Stimulated activated naive CD4-positive, alpha-beta T cell treated with Interleukin-2 at 50 U/mL for 16 hours (primary cell): ENCODE measurements around the gene TSPAN31.

ENCODE experiments used
- DNase-seq: peaks from one replicate; lab custom pipeline; 2025; lab: John Stamatoyannopoulos, UW

Gene TSPAN31

GRCh38 chr12:57735952-57736740 is 8.7 kb upstream of the TSPAN31 start:
- no peak for DNase-seq

DNA sequence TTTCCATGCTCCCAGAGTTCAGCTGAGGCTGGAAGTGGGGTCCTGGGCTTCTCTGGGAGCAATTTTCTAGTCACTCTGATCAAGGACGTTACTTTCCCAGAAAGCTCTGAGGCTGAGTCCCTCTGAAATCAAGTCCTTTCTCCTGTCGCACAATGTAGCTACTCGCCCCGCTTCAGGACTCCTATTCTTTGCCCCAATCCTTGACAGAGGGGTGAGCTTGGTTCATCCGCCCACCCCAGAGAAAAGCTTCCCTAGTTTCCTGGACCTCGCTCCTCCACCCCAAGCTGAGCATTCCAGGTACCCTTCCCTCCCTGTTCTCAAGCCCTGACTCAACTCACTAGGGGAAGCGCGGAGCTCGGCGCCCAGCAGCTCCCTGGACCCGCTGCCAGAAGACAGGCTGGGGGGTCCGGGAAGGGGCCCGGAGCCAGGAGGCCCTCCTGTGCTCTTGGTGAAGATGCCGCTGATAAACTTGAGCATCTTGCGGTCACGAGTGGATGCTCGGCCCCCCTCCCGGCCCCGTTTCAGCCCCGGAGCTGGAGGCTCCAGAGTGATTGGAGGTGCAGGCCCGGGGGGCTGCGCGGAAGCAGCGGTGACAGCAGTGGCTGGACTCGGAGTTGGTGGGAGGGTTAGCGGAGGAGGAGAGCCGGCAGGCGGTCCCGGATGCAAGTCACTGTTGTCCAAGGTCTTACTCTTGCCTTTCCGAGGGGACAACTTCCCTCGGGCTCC is 7.9 kb upstream of the TSPAN31 start:
- no peak for DNase-seq

GRCh38 chr12:57737467-57738460 is 7.1 kb upstream of the TSPAN31 start:
- DNase-seq = no peak

- no peak for DNase-seq
Measured at GRCh38 chr12:57738661-57739237, 6.1 kb upstream of the TSPAN31 start, which contains the start of gene AGAP2. AGAP2 (minus strand) TSS chr12:57738742; CDS start chr12:57738246, 496 bp downstream.

- no peak for DNase-seq
Measured at GRCh38 chr12:57739387-57739786, 5.5 kb upstream of the TSPAN31 start.

GRCh38 chr12:57739914-57740538 is 4.8 kb upstream of the TSPAN31 start:
- DNase-seq = no peak

GRCh38 chr12:57740656-57741412 is 4.0 kb upstream of the TSPAN31 start:
- DNase-seq = peak; percentile 69

DNA sequence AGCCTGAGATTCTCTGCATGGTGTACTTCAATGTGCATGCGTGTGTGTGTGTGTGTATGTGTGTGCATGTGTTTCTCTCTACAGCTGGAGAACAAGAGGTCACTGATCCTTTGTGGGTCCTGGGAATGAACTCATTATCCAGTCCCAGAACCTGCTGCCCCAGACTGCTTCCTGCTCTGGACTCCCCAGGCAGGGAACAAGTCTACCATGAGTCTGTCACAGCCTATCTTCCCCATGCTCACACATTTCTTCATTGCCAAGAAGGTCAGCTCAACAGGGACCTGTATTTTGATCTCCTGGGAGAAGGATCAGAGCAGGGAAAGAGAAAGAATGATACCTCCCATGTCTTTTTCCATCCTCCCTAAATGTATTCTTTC is 3.4 kb upstream of the TSPAN31 start:
- no peak for DNase-seq

DNA sequence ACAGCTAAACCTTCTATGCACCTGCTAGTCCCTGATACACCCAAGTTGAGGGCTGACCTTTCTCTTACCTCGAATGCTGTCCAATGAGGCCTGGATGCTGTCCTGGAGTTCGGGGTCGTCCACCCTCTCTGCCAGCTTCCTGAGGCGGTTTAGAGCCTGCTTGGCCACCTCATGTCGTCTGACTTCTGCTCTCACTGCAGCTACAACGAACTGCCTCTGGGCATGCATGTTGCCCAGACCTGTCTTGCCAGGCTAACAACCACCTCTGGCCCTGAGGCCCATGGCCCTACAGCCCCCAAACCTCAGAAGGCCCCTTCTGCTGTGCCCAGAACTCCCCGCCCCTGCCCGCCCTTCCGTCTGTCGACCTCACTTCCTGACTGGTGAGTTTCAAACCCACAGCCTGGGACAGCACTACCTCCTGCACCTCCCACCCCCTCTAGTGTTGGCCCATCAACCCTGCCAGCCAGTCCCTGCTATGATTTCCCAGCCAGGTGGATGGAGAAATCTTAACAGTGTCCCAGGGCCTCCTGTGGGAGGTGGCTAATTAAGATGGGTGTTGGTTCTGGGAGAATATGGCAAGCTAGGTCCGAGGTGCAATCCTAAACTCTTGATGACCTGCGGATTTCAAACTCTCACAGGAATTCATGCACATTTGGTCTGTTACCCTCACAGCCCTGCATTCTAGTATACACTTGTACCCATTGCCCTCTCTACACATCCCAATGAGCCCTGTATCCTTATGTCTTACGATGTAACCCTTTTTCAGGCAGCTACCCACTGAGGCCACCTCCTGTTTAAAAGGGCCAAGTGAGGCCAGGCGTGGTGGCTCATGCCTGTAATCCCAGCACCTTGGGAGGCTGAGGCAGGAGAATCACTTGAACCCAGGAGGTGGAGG is 2.7 kb upstream of the TSPAN31 start:
- DNase-seq = peak; percentile 79

- DNase-seq = no peak
Measured at GRCh38 chr12:57743769-57744168, 1.1 kb upstream of the TSPAN31 start.

- DNase-seq = peak; percentile 67
Measured at GRCh38 chr12:57744194-57744776, 554 bp upstream of the TSPAN31 start.

- no peak for DNase-seq
Measured at GRCh38 chr12:57745485-57745881, 644 bp downstream of the TSPAN31 start.

GRCh38 chr12:57746025-57746424 is 1.2 kb downstream of the TSPAN31 start:
- DNase-seq = no peak

DNA sequence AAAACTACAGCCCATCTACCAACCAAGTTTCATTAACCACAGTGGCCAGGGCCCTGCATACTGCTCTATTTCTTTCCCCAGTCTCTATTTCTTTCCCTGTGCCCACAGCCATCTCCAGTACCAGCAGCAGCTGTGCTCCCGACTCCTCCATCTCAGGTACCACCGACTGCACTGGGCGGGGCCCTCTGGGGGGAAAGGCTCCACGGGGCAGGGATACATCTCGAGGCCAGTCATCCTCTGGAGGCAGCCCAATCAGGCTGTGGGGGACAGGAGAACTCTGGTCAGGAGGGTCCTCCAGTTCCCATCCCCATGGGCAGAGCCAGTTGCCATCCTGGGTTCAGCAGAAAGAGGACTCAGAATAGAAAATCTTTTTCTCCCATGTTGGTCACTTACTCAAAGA is 4.2 kb downstream of the TSPAN31 start:
- no peak for DNase-seq

GRCh38 chr12:57750561-57751431 is 6.0 kb downstream of the TSPAN31 start:
- no peak for DNase-seq

DNA sequence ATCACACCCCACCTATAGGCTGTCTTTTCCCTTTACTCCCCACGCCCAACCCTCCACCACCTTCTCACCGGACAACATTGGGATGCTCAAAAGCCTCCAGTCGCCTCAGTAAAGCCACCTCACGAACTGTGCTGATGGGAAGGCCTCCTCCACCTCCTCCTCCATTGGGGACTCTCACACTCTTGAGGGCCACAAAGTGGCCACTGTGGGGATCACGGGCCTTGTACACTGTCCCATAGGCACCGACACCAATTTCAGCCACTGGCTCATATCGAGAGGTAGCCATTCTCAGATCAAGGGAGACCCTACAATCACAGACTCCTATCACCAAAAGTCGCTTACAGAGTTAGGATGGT is 6.6 kb downstream of the TSPAN31 start:
- DNase-seq = no peak

DNA sequence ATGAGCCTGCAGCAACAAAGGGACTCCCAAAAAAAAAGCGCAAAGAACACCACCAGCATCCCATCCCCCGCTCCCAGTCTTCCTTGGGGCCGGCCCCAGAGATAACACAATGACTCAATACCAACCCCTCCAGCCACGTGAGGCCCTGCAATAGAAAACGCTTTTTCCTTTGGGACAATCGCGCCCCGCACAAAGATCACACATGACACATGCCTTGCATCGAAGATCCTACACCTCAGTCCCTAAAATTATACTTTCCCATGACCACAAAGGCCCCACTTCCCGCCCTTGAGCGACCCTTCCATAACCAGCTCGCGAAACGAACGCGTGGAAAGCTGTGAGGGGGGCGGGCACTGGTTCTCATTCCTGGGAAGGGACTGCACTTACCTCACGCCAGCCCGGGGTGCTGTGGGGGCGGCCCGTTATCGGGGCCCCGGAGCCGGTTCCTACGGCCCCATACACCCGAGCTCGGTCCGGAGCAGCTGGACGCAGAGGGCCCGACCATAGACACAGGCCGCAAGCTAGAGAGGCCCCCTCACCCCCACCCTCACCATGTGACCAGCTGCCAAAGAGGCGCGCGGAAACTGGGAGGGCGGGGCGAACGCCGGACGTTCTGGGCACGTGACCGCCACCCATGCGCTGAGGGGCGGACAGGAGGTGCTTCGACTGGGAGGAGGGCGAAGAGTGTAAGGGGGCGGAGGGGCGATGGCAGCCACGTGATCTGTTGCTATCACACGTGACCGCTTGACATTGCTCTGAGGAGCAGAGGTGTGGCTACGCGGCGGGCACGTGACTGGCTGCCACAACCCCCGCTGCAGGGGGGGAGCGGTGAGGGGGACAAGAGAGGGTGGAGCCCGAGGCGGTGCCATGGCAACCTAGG is 7.2 kb downstream of the TSPAN31 start, which contains the start of gene CDK4:
CDK4 (minus strand) TSS at position 523 of the 880 bp plus-strand sequence. CDS start 593 bp downstream, outside the sequence.
- DNase-seq = peak; percentile 99
